ENCODE results near the gene RTKN. TPM values are rescaled to one million over a fixed set of nuclear protein-coding genes. Genes with fewer than 3 reads are reported as not detected.

RTKN gene
- total and polyA plus RNA-seq, 2 of the 13 experiments (the other 11 are each of a cell fraction or from before 2014, with no cell fraction given): 159 to 166 TPM

DNA sequence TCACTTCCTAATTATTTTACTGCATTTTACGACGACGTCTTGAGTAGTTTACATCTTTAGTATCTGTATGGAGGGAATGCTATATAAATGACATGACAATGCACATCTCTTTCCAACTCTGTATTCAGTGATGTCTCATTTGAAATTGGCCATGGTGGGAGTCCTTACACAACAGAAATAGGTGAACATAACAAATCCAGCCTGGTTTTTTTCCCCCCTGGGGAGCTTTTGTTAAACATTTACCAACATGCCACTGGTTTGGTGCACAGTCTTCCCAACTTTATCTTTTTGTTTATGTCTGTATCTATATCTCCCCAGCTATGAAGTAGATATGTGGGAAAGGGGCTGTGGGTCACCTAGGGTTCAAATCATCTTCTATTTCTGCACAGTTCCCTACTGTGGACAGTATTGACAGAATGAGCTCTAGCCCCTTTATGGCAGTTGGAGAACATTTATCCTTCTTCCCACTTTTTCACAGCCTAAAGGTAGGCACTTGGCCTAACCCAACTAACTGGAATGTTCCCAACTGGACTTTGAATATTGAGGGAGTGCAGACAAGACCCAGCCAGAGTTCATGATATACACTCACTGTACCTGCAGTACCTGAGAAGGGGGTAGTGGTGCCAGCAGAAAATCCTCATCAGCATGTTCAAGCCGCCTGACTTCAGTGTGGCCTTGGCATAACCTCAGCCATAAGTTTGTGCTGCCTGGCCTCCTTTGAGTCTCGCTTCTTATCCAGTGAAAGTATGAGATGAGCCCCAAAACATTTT is 5.7 kb upstream of the RTKN start (continued):
- TF ChIP-seq HOXD1 (CRISPR knock-in tag; IDR thresholded peaks at IDR 0.05): no peak
- no peak for TF ChIP-seq HNRNPK (IDR thresholded peaks at IDR 0.05; ENCODE audit: low read depth, low read length, poor library complexity, severe bottlenecking)
- TF ChIP-seq ZNF644 (CRISPR knock-in tag; IDR thresholded peaks at IDR 0.05; ENCODE audit: low read depth): peak; percentile 84
- TF ChIP-seq, protein P1, sequence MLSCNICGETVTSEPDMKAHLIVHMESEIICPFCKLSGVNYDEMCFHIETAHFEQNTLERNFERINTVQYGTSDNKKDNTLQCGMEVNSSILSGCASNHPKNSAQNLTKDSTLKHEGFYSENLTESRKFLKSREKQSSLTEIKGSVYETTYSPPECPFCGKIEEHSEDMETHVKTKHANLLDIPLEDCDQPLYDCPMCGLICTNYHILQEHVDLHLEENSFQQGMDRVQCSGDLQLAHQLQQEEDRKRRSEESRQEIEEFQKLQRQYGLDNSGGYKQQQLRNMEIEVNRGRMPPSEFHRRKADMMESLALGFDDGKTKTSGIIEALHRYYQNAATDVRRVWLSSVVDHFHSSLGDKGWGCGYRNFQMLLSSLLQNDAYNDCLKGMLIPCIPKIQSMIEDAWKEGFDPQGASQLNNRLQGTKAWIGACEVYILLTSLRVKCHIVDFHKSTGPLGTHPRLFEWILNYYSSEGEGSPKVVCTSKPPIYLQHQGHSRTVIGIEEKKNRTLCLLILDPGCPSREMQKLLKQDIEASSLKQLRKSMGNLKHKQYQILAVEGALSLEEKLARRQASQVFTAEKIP (CRISPR knock-in tag; IDR thresholded peaks at IDR 0.05; ENCODE audit: borderline replicate concordance): no peak
- TF ChIP-seq, protein P2, sequence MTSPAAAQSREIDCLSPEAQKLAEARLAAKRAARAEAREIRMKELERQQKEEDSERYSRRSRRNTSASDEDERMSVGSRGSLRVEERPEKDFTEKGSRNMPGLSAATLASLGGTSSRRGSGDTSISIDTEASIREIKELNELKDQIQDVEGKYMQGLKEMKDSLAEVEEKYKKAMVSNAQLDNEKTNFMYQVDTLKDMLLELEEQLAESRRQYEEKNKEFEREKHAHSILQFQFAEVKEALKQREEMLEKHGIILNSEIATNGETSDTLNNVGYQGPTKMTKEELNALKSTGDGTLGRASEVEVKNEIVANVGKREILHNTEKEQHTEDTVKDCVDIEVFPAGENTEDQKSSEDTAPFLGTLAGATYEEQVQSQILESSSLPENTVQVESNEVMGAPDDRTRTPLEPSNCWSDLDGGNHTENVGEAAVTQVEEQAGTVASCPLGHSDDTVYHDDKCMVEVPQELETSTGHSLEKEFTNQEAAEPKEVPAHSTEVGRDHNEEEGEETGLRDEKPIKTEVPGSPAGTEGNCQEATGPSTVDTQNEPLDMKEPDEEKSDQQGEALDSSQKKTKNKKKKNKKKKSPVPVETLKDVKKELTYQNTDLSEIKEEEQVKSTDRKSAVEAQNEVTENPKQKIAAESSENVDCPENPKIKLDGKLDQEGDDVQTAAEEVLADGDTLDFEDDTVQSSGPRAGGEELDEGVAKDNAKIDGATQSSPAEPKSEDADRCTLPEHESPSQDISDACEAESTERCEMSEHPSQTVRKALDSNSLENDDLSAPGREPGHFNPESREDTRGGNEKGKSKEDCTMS (CRISPR knock-in tag; conservative IDR thresholded peaks at IDR 0.05): no peak
- peak; percentile 73 for TF ChIP-seq RARA (CRISPR knock-in tag; IDR thresholded peaks at IDR 0.05)
- TF ChIP-seq ZNF496 (CRISPR knock-in tag; IDR thresholded peaks at IDR 0.05; ENCODE audit: insufficient replicate concordance): no peak
- TF ChIP-seq, protein P3, sequence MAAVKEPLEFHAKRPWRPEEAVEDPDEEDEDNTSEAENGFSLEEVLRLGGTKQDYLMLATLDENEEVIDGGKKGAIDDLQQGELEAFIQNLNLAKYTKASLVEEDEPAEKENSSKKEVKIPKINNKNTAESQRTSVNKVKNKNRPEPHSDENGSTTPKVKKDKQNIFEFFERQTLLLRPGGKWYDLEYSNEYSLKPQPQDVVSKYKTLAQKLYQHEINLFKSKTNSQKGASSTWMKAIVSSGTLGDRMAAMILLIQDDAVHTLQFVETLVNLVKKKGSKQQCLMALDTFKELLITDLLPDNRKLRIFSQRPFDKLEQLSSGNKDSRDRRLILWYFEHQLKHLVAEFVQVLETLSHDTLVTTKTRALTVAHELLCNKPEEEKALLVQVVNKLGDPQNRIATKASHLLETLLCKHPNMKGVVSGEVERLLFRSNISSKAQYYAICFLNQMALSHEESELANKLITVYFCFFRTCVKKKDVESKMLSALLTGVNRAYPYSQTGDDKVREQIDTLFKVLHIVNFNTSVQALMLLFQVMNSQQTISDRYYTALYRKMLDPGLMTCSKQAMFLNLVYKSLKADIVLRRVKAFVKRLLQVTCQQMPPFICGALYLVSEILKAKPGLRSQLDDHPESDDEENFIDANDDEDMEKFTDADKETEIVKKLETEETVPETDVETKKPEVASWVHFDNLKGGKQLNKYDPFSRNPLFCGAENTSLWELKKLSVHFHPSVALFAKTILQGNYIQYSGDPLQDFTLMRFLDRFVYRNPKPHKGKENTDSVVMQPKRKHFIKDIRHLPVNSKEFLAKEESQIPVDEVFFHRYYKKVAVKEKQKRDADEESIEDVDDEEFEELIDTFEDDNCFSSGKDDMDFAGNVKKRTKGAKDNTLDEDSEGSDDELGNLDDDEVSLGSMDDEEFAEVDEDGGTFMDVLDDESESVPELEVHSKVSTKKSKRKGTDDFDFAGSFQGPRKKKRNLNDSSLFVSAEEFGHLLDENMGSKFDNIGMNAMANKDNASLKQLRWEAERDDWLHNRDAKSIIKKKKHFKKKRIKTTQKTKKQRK (IDR thresholded peaks at IDR 0.05; ENCODE audit: low read length): no peak
- no peak for TF ChIP-seq BRCA1 (CRISPR knock-in tag; IDR thresholded peaks at IDR 0.05)
- TF ChIP-seq, protein P4, sequence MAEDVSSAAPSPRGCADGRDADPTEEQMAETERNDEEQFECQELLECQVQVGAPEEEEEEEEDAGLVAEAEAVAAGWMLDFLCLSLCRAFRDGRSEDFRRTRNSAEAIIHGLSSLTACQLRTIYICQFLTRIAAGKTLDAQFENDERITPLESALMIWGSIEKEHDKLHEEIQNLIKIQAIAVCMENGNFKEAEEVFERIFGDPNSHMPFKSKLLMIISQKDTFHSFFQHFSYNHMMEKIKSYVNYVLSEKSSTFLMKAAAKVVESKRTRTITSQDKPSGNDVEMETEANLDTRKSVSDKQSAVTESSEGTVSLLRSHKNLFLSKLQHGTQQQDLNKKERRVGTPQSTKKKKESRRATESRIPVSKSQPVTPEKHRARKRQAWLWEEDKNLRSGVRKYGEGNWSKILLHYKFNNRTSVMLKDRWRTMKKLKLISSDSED (CRISPR knock-in tag; IDR thresholded peaks at IDR 0.05): no peak
- TF ChIP-seq, protein P5, sequence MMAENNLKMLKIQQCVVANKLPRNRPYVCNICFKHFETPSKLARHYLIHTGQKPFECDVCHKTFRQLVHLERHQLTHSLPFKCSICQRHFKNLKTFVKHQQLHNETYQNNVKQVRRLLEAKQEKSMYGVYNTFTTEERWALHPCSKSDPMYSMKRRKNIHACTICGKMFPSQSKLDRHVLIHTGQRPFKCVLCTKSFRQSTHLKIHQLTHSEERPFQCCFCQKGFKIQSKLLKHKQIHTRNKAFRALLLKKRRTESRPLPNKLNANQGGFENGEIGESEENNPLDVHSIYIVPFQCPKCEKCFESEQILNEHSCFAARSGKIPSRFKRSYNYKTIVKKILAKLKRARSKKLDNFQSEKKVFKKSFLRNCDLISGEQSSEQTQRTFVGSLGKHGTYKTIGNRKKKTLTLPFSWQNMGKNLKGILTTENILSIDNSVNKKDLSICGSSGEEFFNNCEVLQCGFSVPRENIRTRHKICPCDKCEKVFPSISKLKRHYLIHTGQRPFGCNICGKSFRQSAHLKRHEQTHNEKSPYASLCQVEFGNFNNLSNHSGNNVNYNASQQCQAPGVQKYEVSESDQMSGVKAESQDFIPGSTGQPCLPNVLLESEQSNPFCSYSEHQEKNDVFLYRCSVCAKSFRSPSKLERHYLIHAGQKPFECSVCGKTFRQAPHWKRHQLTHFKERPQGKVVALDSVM (CRISPR knock-in tag; IDR thresholded peaks at IDR 0.05): no peak
- peak; percentile 37; the same call in 1 of the 2 replicates for TF ChIP-seq HOXA3 (CRISPR knock-in tag; IDR thresholded peaks at IDR 0.05)
- TF ChIP-seq NFE2L2 (IDR thresholded peaks at IDR 0.05; ENCODE audit: low read length): no peak
- no peak for TF ChIP-seq ZNF883 (CRISPR knock-in tag; IDR thresholded peaks at IDR 0.05; ENCODE audit: not compliant biosample characterization)
- no peak for TF ChIP-seq ZKSCAN1 (IDR thresholded peaks at IDR 0.05; ENCODE audit: low read length)
- no peak for TF ChIP-seq ZNF790 (CRISPR knock-in tag; IDR thresholded peaks at IDR 0.05; ENCODE audit: borderline replicate concordance)
